SK-MEL-5 (cell line): ENCODE measurements around the gene RRAGA. TPM values are rescaled to one million over a fixed set of nuclear protein-coding genes. Genes with fewer than 3 reads are reported as not detected.
"Not testable (repeated sequence)": the region's sequence is repeated elsewhere in the genome, so short reads cannot be mapped to it uniquely, and the experiment has no call there.

Experiments used
- DNase-seq: peaks from one replicate; pipeline ENCODE4 v3.0.0-alpha.2; 2016; ENCODE audit warnings: low read depth, low spot score
- in situ Hi-C: cut with HindIII; loops from 2 replicates; pipeline ENCODE4 v1.10.0; 2016; ENCODE audit warnings: low sequenced_read_pairs, high pct_unique_total_duplicates, low pct_unique_long_range_greater_than_20kb
- small RNA-seq, 2 experiments: library from RNA; depleted of rRNA; stranded (forward); fragments of <200 nt; gene quantifications; one replicate each; pipeline ENCODE3, GENCODE V24; 2014
- total RNA-seq: library from RNA; depleted of rRNA; stranded (reverse); fragments of >200 nt; shearing (Covaris generic); gene quantifications from 2 replicates; pipeline ENCODE4 v1.2.3, GENCODE V29; 2014; rRNA removed

Gene RRAGA
- total RNA-seq, 1 experiment from 2014 or later: 25.8 TPM

DNA sequence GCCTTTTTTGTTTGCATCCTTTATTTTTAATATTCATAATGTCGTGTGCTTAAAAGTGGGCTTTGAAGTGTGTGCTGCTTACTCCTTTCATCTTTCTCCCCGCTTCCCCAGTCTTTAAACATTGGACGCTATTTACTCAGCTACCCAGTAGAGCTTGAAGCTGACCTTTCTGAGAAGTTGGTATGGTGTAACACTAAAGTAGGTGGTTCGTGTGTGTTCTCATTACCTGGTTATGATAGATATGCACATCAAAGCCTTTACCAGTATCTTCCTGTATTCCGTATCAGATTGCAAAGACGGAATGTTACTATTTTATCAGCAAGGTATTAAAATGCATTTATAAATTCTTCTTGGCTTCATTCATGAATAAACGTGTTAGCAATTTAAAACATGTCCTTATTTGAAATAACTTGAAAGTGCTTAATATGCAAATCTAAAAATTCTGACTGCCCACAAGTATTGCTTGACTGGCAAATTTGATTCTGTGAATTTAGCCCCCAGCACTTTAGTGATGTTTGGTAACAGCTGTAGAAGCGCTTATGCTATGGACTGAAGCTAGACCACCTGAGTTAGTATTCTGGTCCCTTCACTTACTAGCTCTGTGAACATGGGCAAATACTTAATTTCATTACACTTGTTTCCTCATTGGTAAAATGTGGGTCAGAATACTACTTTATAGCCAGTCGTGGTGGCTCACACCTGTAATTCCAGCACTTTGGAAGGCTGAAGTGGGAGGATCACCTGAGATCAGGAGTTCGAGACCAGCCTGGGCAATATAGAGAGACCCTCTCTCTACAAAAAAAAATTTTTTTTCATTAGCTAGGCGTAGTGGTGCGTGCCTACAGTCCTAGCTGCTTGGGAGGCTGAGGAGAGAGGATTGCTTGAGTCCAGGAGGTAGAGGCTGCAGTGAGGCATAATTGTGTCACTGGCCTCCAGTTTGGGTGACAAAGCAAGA is 1.7 kb downstream of the RRAGA start:
- no peak for DNase-seq
- in situ Hi-C loops: no loop called here

DNA sequence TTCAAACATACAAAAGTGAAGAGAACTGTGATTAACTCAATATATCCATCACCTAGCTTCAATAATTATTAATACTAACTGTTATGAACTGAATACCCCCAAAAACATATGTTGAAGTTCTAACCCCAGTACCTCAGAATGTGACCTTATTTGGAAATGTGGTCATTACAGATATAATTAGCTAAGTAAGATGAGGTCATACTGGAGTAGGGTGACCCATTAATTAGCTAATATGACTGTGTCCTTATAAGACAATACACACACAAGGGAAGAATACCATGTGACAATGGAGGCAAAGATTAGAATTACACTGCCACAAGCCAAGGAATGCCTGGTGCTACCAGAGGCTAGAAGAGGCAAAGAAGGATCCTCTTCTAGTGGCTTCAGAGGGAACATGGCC is 7.8 kb downstream of the RRAGA start:
- in situ Hi-C loops: no loop called here

DNA sequence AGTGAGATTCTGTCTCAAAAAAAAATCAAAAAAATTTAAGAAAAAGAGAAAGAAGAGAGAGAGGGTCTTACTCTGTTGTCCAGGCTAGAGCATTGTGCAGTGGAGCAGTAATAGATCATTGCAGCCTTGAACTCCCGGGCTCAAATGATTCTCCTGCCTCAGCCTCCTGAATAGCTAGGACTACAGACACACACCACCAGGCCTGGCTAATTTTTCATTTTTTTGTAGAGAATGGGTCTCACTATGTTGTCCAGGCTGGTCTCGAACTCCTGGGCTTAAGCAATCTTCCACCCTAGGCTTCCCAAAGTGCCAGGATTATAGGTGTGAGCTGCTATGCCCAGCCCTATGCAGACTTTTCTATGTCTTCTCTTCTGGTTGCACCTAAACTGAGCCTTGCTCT is 25.0 kb downstream of the RRAGA start:
- in situ Hi-C loops: no loop called here
- DNase-seq: no peak

More for the DNA sequence above, 7.8 kb downstream of the RRAGA start:
- no peak for DNase-seq

DNA sequence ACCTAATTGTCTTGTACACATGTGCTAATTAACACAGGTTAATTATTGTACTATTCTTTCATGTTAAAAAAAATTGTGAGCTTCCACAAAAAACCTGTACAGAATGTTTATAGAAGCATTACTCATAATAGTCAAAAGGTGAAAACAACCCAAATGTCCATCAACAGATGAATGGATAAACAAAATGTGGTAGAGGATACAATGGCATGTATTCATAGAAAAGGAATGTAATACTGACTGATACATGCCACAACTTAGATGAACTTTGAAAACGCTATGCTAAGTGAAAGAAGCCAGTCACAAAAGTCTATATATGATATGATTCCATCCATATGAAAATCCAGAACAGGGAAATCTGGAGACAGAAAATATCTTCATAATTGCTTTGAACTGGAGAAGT is 25.6 kb downstream of the RRAGA start:
- DNase-seq: peak; percentile 63
- in situ Hi-C loops: no loop called here

DNA sequence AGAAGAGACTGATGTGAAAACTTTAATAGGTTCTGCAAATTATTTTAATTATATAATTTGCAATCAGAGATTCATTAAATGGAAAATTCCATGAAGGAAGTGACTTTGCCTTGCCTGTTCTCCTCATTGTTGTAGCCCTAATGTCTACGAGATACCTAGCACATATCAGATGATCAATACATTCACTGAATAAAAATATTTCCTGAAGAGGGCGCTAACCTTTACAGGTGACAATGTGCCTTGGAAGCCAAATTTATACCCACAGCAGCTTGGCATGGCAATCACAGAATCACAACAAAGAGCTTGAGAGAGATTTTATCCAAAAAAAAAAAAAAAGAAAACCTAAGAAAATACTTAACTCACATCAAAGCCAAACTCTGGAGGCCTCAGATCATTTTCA is 36.1 kb downstream of the RRAGA start:
- DNase-seq: peak; percentile 44
- in situ Hi-C loops: no loop called here

DNA sequence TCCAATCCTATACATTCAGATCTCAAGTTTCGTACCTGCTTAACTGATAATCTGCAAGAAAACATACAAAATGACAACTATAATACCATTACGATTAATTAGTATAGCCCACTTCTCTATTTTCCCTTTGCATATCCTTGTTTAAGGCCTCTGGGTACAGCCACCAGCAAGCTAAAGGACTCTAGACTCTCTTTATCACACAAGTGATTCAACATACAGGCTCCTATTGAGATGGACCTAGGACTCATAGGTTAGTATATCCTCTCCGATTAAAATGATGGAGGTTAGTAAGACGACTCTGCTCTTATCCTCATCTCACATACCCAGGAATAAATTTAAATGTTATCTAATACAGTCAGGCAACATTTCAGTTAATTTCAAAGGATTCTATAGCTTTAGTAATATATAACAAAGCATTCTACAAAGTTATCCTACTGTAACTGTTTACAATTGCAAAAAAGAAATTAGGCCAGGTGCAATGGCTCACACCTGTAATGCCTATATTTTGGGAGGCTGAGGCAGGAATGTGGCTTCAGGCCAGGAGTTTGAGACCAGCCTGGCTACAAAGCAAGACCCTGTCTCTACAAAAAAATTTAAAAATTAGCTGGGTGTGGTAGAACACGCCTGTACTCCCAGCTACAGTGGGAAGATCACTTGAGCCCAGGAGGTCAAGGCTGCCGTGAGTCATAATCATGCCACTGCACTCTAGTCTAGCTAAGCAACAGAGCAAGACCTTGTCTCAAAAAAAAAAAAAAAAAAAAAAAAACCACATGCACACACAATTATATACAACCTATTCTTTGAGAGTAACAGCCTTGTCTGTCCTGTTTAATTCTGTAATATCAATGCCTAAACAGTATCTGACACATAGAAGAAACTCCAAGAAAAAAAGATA is 38.1 kb downstream of the RRAGA start:
- peak; percentile 96 for DNase-seq
- in situ Hi-C loops: no loop called here

DNA sequence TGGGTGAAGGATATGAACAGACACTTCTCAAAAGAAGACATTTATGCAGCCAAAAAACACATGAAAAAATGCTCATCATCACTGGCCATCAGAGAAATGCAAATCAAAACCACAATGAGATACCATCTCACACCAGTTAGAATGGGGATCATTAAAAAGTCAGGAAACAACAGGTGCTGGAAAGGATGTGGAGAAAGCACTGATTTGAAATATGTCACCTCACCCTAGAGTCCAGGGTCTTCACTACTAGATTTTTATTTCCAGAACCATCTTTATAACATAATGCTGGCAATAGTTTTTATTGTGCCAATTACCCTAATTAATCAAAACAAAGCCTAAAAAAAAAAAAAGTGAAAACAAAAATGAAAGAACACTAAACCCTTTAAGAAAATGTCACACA is 48.2 kb downstream of the RRAGA start:
- in situ Hi-C loops, DNase-seq: not testable (repeated sequence)

Small RNAs within 50 kb of the gene (small RNA-seq; reads per million reads assigned to genes)
- gene RF00019: 0 reads per million in 2 experiments
- 0 reads per million in 2 experiments for gene RNU6-264P
- 13.5 to 82.9 reads per million in 2 experiments for gene SCARNA8

Other genes with a start within 250 kb of the RRAGA start
- gene SAXO1, start 16.2 kb upstream of the RRAGA start, total RNA-seq: not detected in 2 replicates
- 40.0 and 40.9 TPM in 2 replicates for gene HAUS6, start 53.5 kb downstream of the RRAGA start, total RNA-seq
- gene PLIN2, start 78.1 kb downstream of the RRAGA start, total RNA-seq: 58.1 and 66.1 TPM in 2 replicates
- gene DENND4C, start 181.3 kb downstream of the RRAGA start, total RNA-seq: 25.0 and 25.7 TPM in 2 replicates